IPS DF 6.9 (cell line): Measurements from ENCODE around the gene MORN5.

ENCODE experiments used
- DNase-seq: peaks from one replicate; pipeline ENCODE4 v3.0.0-alpha.2; 2013; ENCODE audit warnings: low read depth, low spot score
- H3K27ac ChIP-seq: one replicate; pipeline ENCODE4 v1.5.1; 2013; ENCODE audit warnings: low read length, control low read depth
- H3K27me3 ChIP-seq: 2 replicates; pipeline ENCODE4 v1.6.1; 2013; ENCODE audit warnings: mild to moderate bottlenecking, low read length; ENCODE audit not compliant: control insufficient read depth, insufficient read depth
- H3K36me3 ChIP-seq: 2 replicates; pipeline ENCODE4 v1.6.1; 2013; ENCODE audit warnings: low read length; ENCODE audit not compliant: control insufficient read depth, insufficient read depth
- H3K4me1 ChIP-seq: 2 replicates; pipeline ENCODE4 v1.6.1; 2013; ENCODE audit warnings: low read length; ENCODE audit not compliant: control insufficient read depth, insufficient read depth
- H3K4me3 ChIP-seq: 2 replicates; pipeline ENCODE4 v1.5.1; 2013; ENCODE audit warnings: mild to moderate bottlenecking, low read length
- H3K9me3 ChIP-seq: 2 replicates; pipeline ENCODE4 v1.6.1; 2013; ENCODE audit warnings: low read length, inconsistent platforms; ENCODE audit not compliant: control insufficient read depth, insufficient read depth
- WGBS: extraction: QIAGEN DNeasy Blood & Tissue Kit; methylation state at CpG from one replicate; pipeline ENCODE4 v1.1.7; 2013; ENCODE audit warnings: mixed read lengths, missing lambda C conversion rate; ENCODE audit not compliant: insufficient read length, insufficient coverage; 5-methylcytosine and 5-hydroxymethylcytosine counted together

MORN5 gene

DNA sequence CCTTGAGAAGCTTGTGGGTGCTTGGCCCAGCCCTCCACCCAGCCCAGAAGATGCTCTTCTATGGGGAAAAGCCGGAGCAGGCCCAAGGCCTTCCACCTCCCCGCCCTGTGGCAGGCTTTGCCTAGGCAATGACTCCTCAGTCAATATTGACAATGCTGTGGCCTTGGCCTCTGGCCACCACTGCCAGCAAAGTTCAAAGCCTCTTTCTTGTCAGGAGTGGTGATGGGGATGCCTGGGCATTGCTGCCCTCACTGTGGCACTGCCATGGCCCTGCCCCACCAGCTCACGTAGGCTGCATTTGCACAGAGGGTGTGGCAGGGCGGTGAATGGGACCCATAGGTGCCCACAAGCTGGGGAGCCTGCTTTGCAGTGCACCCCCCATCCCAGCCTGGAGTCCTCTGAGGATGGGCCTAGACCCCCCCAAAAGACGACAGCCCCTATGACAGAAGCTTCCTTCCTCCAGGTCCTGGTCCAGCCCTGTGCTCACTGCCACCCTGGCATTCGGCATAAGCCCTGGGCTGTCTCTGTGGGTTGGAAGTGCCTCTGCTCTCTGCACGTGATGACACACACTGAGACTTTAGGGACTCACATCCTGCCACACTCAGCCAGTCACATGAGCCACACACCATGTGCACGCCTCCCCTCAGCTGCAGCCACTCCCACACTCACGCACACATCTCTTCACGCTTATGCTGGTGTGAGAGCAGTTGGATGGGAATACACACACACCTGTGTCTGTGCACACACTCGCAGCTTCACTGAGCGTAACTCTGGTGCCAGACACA lies 31.1 kb downstream of the MORN5 start:
- DNase-seq: no peak

DNA sequence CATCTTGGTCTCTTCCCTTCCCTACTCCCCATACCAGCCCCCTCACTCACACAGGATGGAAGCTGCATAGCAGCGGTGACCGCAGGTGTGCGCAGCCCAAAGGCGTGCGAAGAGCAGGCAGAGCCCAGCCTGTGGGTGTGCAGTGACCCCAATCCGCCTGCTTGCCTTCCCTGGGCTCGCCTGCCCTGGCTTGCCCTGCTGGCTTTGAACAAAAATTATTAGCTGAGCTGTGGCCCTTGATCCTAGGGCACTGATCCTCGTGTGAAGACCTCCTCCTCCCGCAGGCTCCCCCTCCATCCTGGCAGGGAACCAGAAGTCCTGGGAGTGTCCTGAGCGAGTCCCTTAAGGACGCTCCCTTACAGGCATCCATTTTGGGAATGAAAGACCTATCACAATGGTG lies 31.9 kb downstream of the MORN5 start:
- no CpG with 5 or more reads among the region's 11 CpGs for WGBS
- DNase-seq: no peak
- Histone ChIP-seq H3K9me3 (no peaks in the 10 kb centered on the region), H3K4me3 (no peak overlapping the region), H3K27me3 (no peaks in the 10 kb centered on the region), H3K4me1 (no peaks in the 10 kb centered on the region), H3K36me3 (no peaks in the 10 kb centered on the region), H3K27ac (no peak overlapping the region)

More for the DNA sequence above, 31.1 kb downstream of the MORN5 start:
- Histone ChIP-seq H3K4me1 (no peaks in the 10 kb centered on the region), H3K27me3 (no peaks in the 10 kb centered on the region), H3K4me3 (no peak overlapping the region), H3K36me3 (no peaks in the 10 kb centered on the region), H3K9me3 (no peaks in the 10 kb centered on the region), H3K27ac (no peak overlapping the region)
- WGBS: no CpG with 5 or more reads among the region's 12 CpGs

DNA sequence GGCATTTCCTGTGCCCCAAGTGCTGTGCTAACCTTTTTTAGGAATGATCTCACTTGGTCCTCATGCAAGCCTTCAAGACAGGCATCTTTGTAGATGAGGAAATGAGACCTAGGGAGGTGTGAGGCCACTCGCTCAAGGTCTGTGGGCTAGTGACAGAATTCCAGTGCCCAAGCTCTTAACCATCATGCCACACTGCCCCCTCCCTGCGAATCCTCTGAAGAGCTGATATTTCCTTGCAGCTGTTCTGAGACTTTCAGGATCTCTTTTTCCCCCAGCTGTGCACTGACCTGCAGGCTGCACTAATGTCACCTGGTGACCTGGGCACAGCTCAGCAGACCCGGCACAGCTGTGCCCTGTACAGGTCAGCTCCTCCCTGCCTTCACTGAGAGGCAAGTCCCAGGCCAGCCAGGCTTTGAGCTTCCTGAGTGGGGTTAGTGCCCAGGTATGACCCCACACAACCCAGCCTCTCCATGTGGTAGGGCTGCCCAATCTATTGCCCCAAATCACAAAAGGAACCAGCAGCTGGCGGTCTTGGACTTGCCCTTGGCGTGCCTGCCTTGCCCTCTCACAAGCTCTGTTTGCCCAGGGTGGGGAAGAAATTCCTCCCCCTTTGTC lies 32.7 kb downstream of the MORN5 start:
- no peak overlapping the region for H3K4me3 ChIP-seq
- no CpG with 5 or more reads among the region's 5 CpGs for WGBS
- no peak for DNase-seq
- no peaks in the 10 kb centered on the region for H3K4me1 ChIP-seq
- no peaks in the 10 kb centered on the region for H3K27me3 ChIP-seq
- no peak overlapping the region for H3K27ac ChIP-seq
- no peaks in the 10 kb centered on the region for H3K9me3 ChIP-seq
- H3K36me3 ChIP-seq: no peaks in the 10 kb centered on the region

DNA sequence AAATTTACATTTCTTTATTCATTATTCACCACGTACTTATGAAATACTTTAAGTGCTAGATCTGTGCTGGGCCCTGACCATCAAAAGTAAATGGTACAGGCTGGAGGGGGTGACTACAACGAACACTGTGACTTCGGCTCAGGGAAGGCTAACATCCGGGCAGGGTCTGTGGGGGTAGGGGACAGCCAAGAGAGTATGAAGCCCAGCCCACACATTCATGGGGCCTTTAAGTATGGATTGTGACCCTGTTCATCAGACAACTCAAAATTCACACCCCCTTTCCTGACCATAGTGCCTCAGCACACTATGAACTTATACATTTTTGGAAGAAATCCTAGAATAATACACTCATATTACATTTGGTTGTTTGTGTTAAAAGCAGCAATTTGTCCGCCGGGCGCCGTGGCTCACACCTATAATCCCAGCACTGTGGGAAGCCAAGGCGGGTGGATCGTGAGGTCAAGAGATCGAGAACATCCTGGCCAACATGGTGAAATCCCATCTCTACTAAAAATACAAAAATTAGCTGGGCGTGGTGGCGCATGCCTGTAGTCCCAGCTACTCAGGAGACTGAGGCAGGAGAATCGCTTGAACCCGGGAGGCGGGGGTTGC lies 33.3 kb downstream of the MORN5 start:
- Histone ChIP-seq H3K27ac (no peak overlapping the region), H3K9me3 (no peaks in the 10 kb centered on the region), H3K4me1 (no peaks in the 10 kb centered on the region), H3K36me3 (no peaks in the 10 kb centered on the region), H3K4me3 (no peak overlapping the region), H3K27me3 (no peaks in the 10 kb centered on the region)
- DNase-seq: no peak
- no CpG with 5 or more reads among the region's 16 CpGs for WGBS

DNA sequence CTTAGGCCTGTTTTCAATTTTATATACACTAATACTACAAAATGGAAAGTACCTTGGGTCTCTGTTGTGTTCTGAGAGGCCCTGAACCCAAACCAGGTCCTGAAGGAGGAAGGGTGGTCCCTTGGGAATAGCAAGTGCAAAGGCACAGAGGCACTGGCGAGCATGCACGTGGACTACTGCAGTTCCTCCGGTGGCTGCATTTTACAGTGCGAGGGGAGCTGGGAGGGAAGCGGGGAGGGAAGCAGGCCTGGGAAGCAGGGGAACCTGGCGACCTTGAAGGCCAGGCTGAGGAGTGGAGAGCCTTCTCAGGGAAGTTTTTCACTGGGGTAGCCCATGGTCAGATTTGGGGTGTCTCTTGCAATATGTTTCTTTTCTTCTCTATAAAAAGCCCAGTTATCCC lies 33.9 kb downstream of the MORN5 start:
- Histone ChIP-seq H3K4me3 (no peak overlapping the region), H3K27me3 (no peaks in the 10 kb centered on the region), H3K36me3 (no peaks in the 10 kb centered on the region), H3K9me3 (no peaks in the 10 kb centered on the region), H3K4me1 (no peaks in the 10 kb centered on the region), H3K27ac (no peak overlapping the region)
- DNase-seq: no peak
- no CpG with 5 or more reads among the region's 6 CpGs for WGBS

DNA sequence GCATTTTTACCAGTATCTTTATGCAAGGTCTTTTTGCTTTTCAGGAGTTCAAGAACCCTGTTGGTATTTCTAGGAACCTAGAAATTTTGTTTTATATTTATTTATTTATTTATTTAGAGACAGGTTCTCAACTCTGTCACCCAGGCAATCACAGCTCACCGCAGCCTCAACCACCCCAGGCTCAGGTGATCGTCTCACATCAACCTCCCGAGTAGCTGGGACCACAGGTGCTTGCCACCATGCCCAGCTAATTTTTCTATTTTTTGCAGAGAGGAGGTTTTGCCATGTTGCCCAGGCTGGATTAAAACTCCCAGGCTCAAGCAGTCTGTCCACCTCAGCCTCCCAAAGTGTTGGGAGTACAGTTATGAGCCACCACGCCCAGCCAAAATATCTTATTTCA lies 36.2 kb downstream of the MORN5 start:
- no CpG with 5 or more reads among the region's 4 CpGs for WGBS
- H3K4me1 ChIP-seq: no peaks in the 10 kb centered on the region; the same call in 1 of the 2 replicates
- DNase-seq: no peak
- no peak overlapping the region for H3K27ac ChIP-seq
- no peak overlapping the region for H3K4me3 ChIP-seq
- H3K9me3 ChIP-seq: no peaks in the 10 kb centered on the region
- no peaks in the 10 kb centered on the region for H3K36me3 ChIP-seq
- no peaks in the 10 kb centered on the region for H3K27me3 ChIP-seq

DNA sequence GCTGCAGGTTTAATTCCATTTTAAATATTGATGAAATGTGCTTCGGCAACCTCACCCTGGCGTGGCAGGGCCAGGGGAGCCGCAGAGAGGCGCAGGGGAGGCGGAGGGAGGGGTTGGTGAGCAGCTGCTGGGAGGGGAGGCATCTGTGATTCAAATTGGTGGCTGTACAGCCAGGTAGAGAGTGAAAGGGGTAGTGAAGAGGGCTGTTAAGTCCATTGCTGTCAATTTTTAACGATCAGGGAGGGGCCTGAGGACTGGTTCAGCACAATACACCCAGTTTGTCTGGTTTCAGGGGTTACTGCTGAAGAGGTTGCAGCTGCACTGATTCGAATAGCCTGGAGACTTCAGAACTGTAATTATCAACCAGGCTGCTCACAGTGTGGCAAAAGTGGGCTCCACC lies 37.7 kb downstream of the MORN5 start:
- no CpG with 5 or more reads among the region's 7 CpGs for WGBS
- Histone ChIP-seq H3K4me3 (no peak overlapping the region), H3K27me3 (no peaks in the 10 kb centered on the region), H3K4me1 (no peaks in the 10 kb centered on the region; the same call in 1 of the 2 replicates), H3K36me3 (no peaks in the 10 kb centered on the region), H3K9me3 (no peaks in the 10 kb centered on the region), H3K27ac (no peak overlapping the region)
- no peak for DNase-seq

DNA sequence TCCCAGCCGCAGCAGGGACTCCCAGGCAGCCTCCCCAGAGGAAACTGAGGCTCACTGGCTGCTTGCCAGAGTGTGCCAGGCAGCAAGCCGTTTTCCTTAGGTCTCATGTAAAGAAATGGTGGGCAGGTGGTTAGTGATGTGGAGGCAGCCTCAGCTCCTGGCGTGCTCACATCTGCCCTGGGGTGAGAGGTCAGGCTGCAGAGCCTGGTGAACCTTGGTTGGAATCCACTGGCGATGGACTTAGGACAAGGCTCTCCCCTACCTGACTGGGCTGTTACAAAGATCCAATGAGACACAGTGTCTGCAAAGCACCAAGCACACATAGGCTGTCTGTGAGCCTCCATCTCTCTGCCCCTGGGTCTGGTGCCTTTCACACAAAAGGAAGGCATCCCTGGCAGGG lies 38.2 kb downstream of the MORN5 start:
- Histone ChIP-seq H3K36me3 (no peaks in the 10 kb centered on the region), H3K9me3 (no peaks in the 10 kb centered on the region), H3K4me1 (no peaks in the 10 kb centered on the region; the same call in 1 of the 2 replicates), H3K27me3 (no peaks in the 10 kb centered on the region), H3K4me3 (no peak overlapping the region), H3K27ac (no peak overlapping the region)
- no CpG with 5 or more reads among the region's 4 CpGs for WGBS
- no peak for DNase-seq

DNA sequence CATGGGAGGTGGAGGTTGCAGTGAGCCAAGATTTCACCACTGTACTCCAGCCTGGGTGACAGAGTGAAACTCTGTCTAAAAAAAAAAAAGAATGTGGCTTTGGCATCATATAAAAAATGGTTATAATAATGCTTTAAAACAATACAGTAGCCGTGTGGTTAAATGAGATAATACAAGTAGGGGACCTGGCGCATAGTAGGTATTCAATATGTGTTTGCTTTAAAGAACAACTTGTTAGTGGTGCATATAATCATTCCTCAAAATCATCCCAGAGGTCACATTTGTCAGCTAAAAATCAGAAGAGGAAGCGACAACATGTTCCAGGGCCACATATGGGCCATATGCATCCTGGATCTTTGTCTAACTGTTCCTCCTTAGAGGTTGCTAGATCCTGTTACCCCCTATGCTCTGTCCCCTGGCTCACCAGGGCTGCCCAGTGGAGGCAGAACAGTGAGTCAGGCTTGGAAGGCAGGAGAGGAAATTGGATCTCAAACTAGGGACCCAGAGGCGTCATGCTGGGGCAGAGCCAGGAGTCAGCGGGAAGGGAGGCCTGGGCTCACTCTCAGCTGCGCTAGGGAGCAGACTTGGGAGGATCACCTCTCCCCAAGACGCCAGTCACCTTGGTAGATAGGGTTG lies 41.4 kb downstream of the MORN5 start:
- no peak overlapping the region for H3K27ac ChIP-seq
- no peaks in the 10 kb centered on the region for H3K9me3 ChIP-seq
- H3K4me1 ChIP-seq: no peaks in the 10 kb centered on the region; the same call in 1 of the 2 replicates
- no peaks in the 10 kb centered on the region for H3K36me3 ChIP-seq
- no peak for DNase-seq
- WGBS: no CpG with 5 or more reads among the region's 7 CpGs
- H3K27me3 ChIP-seq: no peaks in the 10 kb centered on the region
- no peak overlapping the region for H3K4me3 ChIP-seq

DNA sequence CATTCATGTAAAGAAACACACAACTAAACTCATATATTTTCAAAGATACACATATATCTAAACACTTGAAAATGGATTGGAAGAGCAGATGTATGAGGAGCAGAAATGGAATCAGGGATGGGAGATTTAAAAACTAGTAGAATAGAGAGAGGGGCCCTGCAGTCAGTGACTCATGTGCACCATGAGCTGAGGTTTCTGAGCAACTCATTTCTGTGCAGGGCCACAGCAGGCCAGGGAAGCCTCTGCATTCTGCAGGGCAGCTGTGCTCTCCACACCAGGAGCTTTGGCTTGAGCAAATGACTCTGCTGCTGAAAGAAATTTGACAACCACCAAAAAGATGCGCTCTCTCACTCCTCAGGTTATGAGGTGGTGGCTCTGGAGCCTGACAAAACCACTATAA lies 41.9 kb downstream of the MORN5 start:
- H3K27ac ChIP-seq: no peak overlapping the region
- no peak overlapping the region for H3K4me3 ChIP-seq
- no CpG with 5 or more reads among the region's 1 CpG for WGBS
- DNase-seq: no peak
- H3K4me1 ChIP-seq: no peaks in the 10 kb centered on the region; the same call in 1 of the 2 replicates
- H3K27me3 ChIP-seq: no peaks in the 10 kb centered on the region
- H3K9me3 ChIP-seq: no peaks in the 10 kb centered on the region
- no peaks in the 10 kb centered on the region for H3K36me3 ChIP-seq
